Fibroblast of villous mesenchyme (primary cell): ENCODE results near the gene PAPSS1. TPM values are rescaled to one million over a fixed set of nuclear protein-coding genes. Genes with fewer than 3 reads are reported as not detected.

Experiments used
- DNase-seq: peaks from one replicate; pipeline ENCODE4 v3.0.0-alpha.2; 2010; ENCODE audit warnings: low read depth
- H3K4me3 ChIP-seq: 2 replicates; pipeline ENCODE4 v1.5.1; 2011; ENCODE audit warnings: low read depth, mild to moderate bottlenecking, low read length
- total RNA-seq: library from RNA; depleted of rRNA; stranded (reverse); fragments of >200 nt; gene quantifications from 2 replicates; pipeline ENCODE4 v1.2.3, GENCODE V29; 2012
- TF ChIP-seq, protein P1 (sequence below): IDR thresholded peaks from 2 replicates; pipeline ENCODE4 v1.5.1; 2012; ENCODE audit warnings: low read depth, mild to moderate bottlenecking, low read length; ENCODE audit not compliant: insufficient read depth

The PAPSS1 gene
- total RNA-seq, 1 donor = 78.6 TPM

DNA sequence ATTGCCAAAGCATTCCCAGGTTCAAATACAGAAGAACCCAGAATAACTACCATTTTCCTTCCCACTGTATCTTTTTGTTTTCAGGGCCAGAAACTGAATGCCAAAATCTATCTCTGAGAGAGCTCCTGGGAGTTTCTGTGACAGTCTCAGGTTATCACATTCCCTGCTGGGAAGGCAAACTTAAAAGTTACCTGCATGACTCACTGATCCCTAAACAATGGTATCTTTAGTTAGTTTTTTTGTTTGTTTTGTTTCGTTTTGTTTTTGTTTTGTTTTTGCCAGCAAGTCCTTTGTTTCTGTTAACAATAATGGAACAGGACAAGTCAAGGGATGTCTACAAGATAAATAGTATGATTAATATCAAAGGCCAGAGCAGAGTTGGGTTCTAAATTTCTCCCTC, 34.3 kb downstream of the PAPSS1 start:
- TF ChIP-seq, protein P1, sequence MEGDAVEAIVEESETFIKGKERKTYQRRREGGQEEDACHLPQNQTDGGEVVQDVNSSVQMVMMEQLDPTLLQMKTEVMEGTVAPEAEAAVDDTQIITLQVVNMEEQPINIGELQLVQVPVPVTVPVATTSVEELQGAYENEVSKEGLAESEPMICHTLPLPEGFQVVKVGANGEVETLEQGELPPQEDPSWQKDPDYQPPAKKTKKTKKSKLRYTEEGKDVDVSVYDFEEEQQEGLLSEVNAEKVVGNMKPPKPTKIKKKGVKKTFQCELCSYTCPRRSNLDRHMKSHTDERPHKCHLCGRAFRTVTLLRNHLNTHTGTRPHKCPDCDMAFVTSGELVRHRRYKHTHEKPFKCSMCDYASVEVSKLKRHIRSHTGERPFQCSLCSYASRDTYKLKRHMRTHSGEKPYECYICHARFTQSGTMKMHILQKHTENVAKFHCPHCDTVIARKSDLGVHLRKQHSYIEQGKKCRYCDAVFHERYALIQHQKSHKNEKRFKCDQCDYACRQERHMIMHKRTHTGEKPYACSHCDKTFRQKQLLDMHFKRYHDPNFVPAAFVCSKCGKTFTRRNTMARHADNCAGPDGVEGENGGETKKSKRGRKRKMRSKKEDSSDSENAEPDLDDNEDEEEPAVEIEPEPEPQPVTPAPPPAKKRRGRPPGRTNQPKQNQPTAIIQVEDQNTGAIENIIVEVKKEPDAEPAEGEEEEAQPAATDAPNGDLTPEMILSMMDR = no peak
- H3K4me3 ChIP-seq = no peak overlapping the region
- no peak for DNase-seq

DNA sequence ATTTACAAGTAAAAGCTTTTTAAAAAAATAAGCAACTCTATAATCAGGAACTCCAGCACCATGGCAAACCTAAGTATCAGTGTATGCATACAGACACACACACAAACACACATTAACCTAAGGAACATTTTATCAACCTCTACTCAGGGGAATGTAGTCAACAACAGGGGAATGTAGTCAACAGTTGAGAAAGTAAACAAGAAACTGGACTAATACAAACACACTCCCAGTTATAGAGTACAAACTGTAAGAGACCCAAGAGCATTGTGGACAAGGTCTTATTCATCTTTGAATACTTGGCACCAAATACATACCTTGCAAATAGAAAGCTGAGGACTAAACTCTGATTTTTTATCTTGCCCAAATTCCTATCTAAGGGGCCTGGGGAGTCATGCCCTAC, 36.2 kb downstream of the PAPSS1 start:
- TF ChIP-seq, protein P1 = no peak
- no peak overlapping the region for H3K4me3 ChIP-seq
- peak; percentile 18 for DNase-seq

DNA sequence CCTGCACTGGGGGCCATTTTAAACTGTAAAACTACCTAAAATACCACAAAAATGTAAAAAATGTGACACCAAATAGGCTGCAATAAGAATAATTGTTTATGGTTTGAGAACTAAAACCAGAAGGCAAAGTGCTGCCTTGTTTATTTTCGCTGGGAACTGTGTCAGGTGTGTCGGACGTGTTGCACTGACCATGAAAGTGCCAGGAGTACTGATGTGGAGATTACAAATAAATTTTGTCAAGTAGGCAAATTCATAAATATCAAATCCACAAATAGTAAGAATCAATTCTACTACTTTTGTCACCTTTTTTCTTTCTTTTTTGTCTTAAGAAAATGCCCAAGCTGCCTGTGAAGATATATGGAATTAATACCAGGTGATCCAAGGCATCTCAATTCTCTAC, 37.7 kb downstream of the PAPSS1 start:
- TF ChIP-seq, protein P1 = no peak
- DNase-seq = no peak

DNA sequence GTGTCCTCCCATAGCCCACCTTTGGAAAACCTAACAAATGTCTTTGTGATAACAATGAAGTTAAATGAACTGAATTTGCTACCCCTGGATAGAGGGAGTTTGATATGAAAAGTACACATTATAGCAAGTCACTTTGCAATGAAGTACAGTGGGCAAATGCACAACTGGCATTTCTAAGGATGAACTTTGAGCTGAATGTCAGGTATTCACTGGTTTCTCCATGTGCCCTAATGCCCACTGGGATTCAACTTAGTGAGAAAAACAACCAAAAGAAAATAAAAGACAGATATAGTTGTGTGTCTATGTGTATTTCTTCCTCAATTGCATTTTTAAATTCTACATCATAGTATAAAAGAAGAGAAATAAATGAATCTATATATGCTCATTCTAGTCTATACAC, 51.0 kb downstream of the PAPSS1 start:
- no peak for DNase-seq
- H3K4me3 ChIP-seq = no peak overlapping the region
- TF ChIP-seq, protein P1 = no peak

More for the DNA sequence above, 37.7 kb downstream of the PAPSS1 start:
- H3K4me3 ChIP-seq = no peak overlapping the region

DNA sequence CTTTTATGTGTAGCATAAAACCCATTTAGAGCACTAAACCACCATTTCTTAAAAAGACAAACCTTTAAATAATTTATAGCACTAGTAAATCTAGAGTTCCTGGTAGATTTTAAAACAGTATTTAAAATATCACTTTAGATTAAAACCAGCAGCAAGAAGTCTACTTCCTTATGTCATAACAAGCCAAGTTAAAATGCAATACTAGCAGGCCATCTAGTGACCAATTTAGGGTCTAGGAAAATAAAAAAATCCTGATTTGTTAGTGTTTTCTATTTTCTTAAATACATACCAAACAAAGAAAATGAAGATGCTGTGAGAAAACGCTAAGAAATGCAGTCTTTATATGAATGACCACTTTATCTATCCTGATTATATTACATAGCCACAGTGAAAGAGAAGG, 53.9 kb downstream of the PAPSS1 start:
- peak; percentile 64 for DNase-seq
- TF ChIP-seq, protein P1 = peak; percentile 48
- H3K4me3 ChIP-seq = no peak overlapping the region

DNA sequence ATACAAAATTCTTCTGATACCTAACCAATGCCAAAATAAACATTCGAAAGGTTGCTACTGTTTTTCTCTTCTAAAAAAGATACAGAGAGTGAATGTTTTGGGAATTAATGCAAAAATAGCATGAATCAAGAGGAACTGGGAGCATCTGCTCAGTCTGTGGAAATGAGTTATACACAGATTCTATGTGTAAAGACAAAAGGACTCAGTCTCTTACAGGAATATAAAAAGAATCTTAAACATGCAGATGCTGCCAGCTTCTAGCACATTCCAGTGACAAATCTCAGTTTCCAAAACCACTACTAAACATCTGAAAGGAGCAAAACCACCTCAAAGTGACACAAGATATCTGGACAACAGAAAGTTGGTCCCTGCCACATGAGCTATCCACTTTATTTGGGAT, 55.0 kb downstream of the PAPSS1 start:
- no peak overlapping the region for H3K4me3 ChIP-seq
- DNase-seq = no peak

More for the DNA sequence above, 55.0 kb downstream of the PAPSS1 start:
- TF ChIP-seq, protein P1 = no peak
